GM18511 (cell line): ENCODE data around the gene NKD2.
"Not testable (repeated sequence)": the region's sequence is repeated elsewhere in the genome, so short reads cannot be mapped to it uniquely, and the experiment has no call there.

Experiments used
- ATAC-seq: cut with Tn5 transposase; IDR thresholded peaks from one replicate; pipeline ENCODE4 v1.9.1; 2021; ENCODE audit warnings: mild to moderate bottlenecking, moderate library complexity; ENCODE audit not compliant: unreplicated experiment

The NKD2 gene

GRCh38 chr5:1054799-1055775, 46.5 kb downstream of the NKD2 start:
- no peak for ATAC-seq

GRCh38 chr5:1055896-1056610, 47.5 kb downstream of the NKD2 start:
- ATAC-seq: no peak

GRCh38 chr5:1056611-1057484, 48.2 kb downstream of the NKD2 start:
- no peak for ATAC-seq

GRCh38 chr5:1057485-1058082, 49.0 kb downstream of the NKD2 start:
- no peak for ATAC-seq

GRCh38 chr5:1058083-1058945, 49.7 kb downstream of the NKD2 start:
- ATAC-seq: no peak

- ATAC-seq: no peak
These were observed 50.6 kb downstream of the NKD2 start for GRCh38 chr5:1058988-1059883.

- ATAC-seq: no peak
These were observed 51.3 kb downstream of the NKD2 start for GRCh38 chr5:1059884-1060263.

- no peak for ATAC-seq
These were observed 52.0 kb downstream of the NKD2 start for GRCh38 chr5:1060535-1060981.

GRCh38 chr5:1061292-1061691, 52.7 kb downstream of the NKD2 start:
- not testable (repeated sequence) for ATAC-seq

GRCh38 chr5:1061916-1062315, 53.3 kb downstream of the NKD2 start:
- ATAC-seq: no peak

GRCh38 chr5:1062761-1063568, 54.4 kb downstream of the NKD2 start:
- ATAC-seq: no peak

- no peak for ATAC-seq
These were observed 55.2 kb downstream of the NKD2 start for GRCh38 chr5:1063661-1064382.

GRCh38 chr5:1064383-1065142, 56.0 kb downstream of the NKD2 start:
- no peak for ATAC-seq

GRCh38 chr5:1065143-1065750, 56.6 kb downstream of the NKD2 start:
- ATAC-seq: no peak

- no peak for ATAC-seq
These were observed 57.5 kb downstream of the NKD2 start for GRCh38 chr5:1065891-1066650.
